Right lobe of liver (tissue), 4 donors: ENCODE data around the gene PRKAA1.

Source experiments
- CTCF ChIP-seq, 4 donors: fragments of 200-600 bp in 3 of 4; fragments of 450-650 bp in 1 of 4; IDR thresholded peaks; one replicate each; pipeline versions ENCODE4 v1.5.1 to v1.8.0; 2016 to 2022; ENCODE audit warnings: antibody characterized with exemption in 4 of 4, mild to moderate bottlenecking in 2 of 4
- POLR2A ChIP-seq: fragments of 450-650 bp; IDR thresholded peaks from one replicate; pipeline ENCODE4 v1.6.1; 2017; ENCODE audit warnings: antibody characterized with exemption, mild to moderate bottlenecking
- donor health status: DM: no; HTN: no; CAD: no.
- donor health status: DM: no; HTN: no; CAD: no.
- donor health status: DM: no; HTN: yes; CAD: no.

GRCh38 chr5:40832345-40832744 is 34.2 kb upstream of the PRKAA1 start:
- TF ChIP-seq POLR2A (no peak), CTCF (IDR thresholded peaks at IDR 0.05) (no peak)
